NT2/D1 (cell line): ENCODE measurements around the gene GOPC.
"Not testable (repeated sequence)": the region's sequence is repeated elsewhere in the genome, so short reads cannot be mapped to it uniquely, and the experiment has no call there.

Source experiments
- DNase-seq: peaks from one replicate; pipeline ENCODE4 v3.0.0-alpha.2; 2011; ENCODE audit warnings: low read depth, low spot score
- H3K27me3 ChIP-seq: 2 replicates; pipeline ENCODE4 v1.6.0; 2011; ENCODE audit warnings: mild to moderate bottlenecking; ENCODE audit not compliant: insufficient read length, insufficient read depth
- H3K36me3 ChIP-seq: 2 replicates; pipeline ENCODE4 v1.6.1; 2011; ENCODE audit warnings: mild to moderate bottlenecking, low read length, mixed read lengths; ENCODE audit not compliant: insufficient read depth, insufficient read length
- H3K4me1 ChIP-seq: 2 replicates; pipeline ENCODE4 v1.5.1; 2011; ENCODE audit not compliant: insufficient read depth, insufficient read length
- H3K4me3 ChIP-seq: 2 replicates; pipeline ENCODE4 v1.5.1; 2011; ENCODE audit warnings: low read depth; ENCODE audit not compliant: insufficient read length
- H3K9ac ChIP-seq: 2 replicates; pipeline ENCODE4 v1.6.0; 2011; ENCODE audit warnings: low read depth; ENCODE audit not compliant: insufficient read length
- H3K9me3 ChIP-seq: 2 replicates; pipeline ENCODE4 v1.5.1; 2011; ENCODE audit warnings: mild to moderate bottlenecking, low read length; ENCODE audit not compliant: insufficient read depth
- SUZ12 ChIP-seq: IDR thresholded peaks from 2 replicates; pipeline ENCODE4 v1.6.1; 2011; ENCODE audit not compliant: insufficient read length, insufficient read depth; ENCODE audit errors: extremely low read depth
- YY1 ChIP-seq: IDR thresholded peaks from 2 replicates; pipeline ENCODE4 v1.6.1; 2011; ENCODE audit not compliant: insufficient read length, insufficient read depth
- ZNF274 ChIP-seq: IDR thresholded peaks from 2 replicates; pipeline ENCODE4 v1.6.1; 2011; ENCODE audit warnings: mild to moderate bottlenecking, low read depth, low read length

The GOPC gene

DNA sequence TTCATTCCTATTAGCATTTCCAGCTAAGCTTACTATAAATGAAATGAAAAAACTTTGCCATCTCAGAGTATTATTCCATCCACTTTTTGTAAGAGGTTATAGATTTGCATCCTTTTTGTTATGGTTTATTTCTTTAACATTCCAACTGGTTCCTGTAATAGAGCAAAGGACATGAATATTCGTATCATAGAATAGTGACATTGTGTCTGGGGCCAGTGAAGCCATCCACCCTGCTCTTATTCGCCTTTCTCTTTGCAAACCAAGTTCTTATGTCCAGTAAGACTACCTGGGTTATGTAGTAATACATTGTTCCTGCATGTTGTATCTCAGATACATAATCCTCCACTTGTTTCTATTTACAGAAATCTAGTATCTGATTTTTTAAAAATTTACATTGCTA lies 76.7 kb downstream of the GOPC start:
- H3K9me3 ChIP-seq: no peaks in the 10 kb centered on the region
- TF ChIP-seq YY1 (no peak), SUZ12 (no peak), ZNF274 (no peak)
- H3K9ac ChIP-seq: no peak overlapping the region
- H3K4me1 ChIP-seq: no peaks in the 10 kb centered on the region
- H3K4me3 ChIP-seq: no peak overlapping the region
- H3K27me3 ChIP-seq: no peaks in the 10 kb centered on the region
- no peak for DNase-seq
- H3K36me3 ChIP-seq: no peaks in the 10 kb centered on the region

DNA sequence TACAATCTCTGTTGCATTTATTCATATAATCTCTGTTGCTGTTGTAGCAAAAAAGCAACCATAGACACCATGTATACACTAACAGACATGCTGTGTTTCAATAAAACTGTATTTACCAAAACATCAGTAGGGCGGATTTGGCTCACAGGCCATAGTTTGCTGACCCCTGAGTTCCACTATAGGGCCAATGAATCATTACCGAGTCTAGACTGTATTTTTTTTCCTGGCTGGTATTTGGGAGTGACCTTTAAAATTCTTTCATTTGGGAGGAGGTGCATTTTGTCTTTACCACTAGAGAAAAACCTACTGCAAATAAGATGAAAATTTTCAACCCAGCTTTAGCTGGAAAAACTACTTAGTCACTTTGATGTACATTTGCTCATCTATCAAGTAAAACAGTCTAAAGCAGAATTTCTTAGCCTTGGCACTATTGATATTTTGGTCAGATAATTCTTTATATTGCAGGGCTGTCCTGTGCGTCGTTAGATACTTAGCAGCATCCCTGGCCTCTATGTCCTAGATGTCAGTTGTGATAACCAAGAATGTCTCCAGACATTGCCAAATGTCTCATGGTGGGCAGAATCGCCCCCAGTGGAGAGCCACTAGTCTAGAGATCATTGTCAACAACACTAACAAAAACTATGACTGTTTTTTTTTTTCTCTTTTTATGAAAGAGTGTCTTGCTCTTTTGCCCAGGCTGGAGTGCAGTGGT lies 80.4 kb downstream of the GOPC start:
- no peak for DNase-seq
- Histone ChIP-seq H3K4me1 (no peaks in the 10 kb centered on the region), H3K9me3 (no peaks in the 10 kb centered on the region; the same call in 1 of the 2 replicates), H3K36me3 (no peaks in the 10 kb centered on the region), H3K4me3 (no peak overlapping the region), H3K27me3 (no peaks in the 10 kb centered on the region), H3K9ac (no peak overlapping the region)
- TF ChIP-seq ZNF274 (no peak), YY1 (no peak), SUZ12 (no peak)

GRCh38 chr6:117520603-117521395 lies 81.5 kb downstream of the GOPC start:
- H3K4me1 ChIP-seq: no peaks in the 10 kb centered on the region
- no peak for TF ChIP-seq ZNF274
- no peak for TF ChIP-seq SUZ12
- TF ChIP-seq YY1: no peak
- H3K27me3 ChIP-seq: no peaks in the 10 kb centered on the region
- H3K9ac ChIP-seq: no peak overlapping the region
- H3K4me3 ChIP-seq: no peak overlapping the region
- no peaks in the 10 kb centered on the region for H3K36me3 ChIP-seq
- H3K9me3 ChIP-seq: no peaks in the 10 kb centered on the region; the same call in 1 of the 2 replicates
- no peak for DNase-seq

DNA sequence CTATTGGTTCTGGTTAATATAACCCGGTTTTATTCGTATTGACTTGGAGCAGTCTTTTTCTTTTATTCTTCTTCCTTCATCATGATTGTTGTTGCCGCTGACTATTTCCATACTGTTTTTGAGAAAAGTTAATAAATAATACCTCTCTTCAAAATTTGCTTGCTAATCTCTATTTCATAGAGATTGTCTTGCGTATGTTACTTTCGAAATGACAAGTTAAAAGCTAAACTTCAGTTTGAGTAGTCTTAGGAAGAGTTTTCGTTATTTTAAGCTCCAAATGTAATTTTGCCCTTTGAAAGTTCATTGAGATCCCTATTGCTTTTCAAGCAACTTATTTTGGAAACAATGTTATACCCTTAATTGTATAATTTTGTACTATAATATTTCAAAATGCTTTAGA lies 83.4 kb downstream of the GOPC start:
- no peak for DNase-seq
- Histone ChIP-seq H3K9me3 (no peaks in the 10 kb centered on the region; the same call in 1 of the 2 replicates), H3K9ac (no peak overlapping the region), H3K36me3 (no peaks in the 10 kb centered on the region), H3K4me1 (no peaks in the 10 kb centered on the region), H3K4me3 (no peak overlapping the region), H3K27me3 (no peaks in the 10 kb centered on the region)
- TF ChIP-seq ZNF274: no peak

GRCh38 chr6:117517995-117518394 lies 84.3 kb downstream of the GOPC start:
- not testable (repeated sequence) for H3K36me3 ChIP-seq, H3K4me3 ChIP-seq, H3K27me3 ChIP-seq, H3K9me3 ChIP-seq, H3K4me1 ChIP-seq, DNase-seq, H3K9ac ChIP-seq

DNA sequence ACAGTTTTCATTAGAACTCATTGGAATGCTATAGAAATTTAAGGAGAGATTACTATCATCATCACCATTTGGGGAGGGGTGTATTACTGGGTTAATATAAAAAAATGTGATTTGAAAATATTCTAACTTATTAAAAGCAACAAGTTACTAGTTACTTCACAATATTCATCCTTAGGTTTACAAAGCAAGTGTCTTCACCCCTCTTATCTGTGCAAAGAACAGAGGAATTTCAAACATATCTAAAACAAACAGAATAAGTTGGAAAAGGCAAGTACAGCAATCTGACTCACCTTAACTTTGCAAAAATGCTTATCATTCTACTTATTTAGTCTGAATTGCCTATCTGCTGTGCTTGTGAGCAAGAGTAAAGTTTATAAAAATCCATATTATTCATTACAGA lies 87.0 kb downstream of the GOPC start:
- Histone ChIP-seq H3K27me3 (no peaks in the 10 kb centered on the region), H3K4me1 (no peaks in the 10 kb centered on the region), H3K36me3 (no peaks in the 10 kb centered on the region), H3K9me3 (no peaks in the 10 kb centered on the region; the same call in 1 of the 2 replicates), H3K9ac (no peak overlapping the region), H3K4me3 (no peak overlapping the region)
- TF ChIP-seq YY1 (no peak), SUZ12 (no peak), ZNF274 (no peak)
- no peak for DNase-seq

GRCh38 chr6:117514655-117515054 lies 87.7 kb downstream of the GOPC start:
- DNase-seq: no peak
- Histone ChIP-seq H3K9ac (no peak overlapping the region), H3K4me3 (no peak overlapping the region), H3K9me3 (no peaks in the 10 kb centered on the region; the same call in 1 of the 2 replicates), H3K36me3 (no peaks in the 10 kb centered on the region), H3K27me3 (no peaks in the 10 kb centered on the region), H3K4me1 (no peaks in the 10 kb centered on the region)
- TF ChIP-seq YY1 (no peak), ZNF274 (no peak), SUZ12 (no peak)
